ENCODE data around the gene PCDH9.

- no peak for TF ChIP-seq CTCF (IDR thresholded peaks at IDR 0.05 in 8 of 11, conservative IDR thresholded peaks at IDR 0.05 in 3 of 11)
- TF ChIP-seq POLR2A (IDR thresholded peaks at IDR 0.05), result no peak
Measured at GRCh38 chr13:66557357-66557756, 672.8 kb downstream of the PCDH9 start.
